SH-SY5Y (cell line): Measurements from ENCODE around the gene MAPK8IP2.

Experiments used
- GATA2 ChIP-seq: IDR thresholded peaks from 2 replicates; pipeline ENCODE4 v1.6.1; 2011; ENCODE audit warnings: mild to moderate bottlenecking, low read depth, low read length
- GATA3 ChIP-seq: IDR thresholded peaks from 2 replicates; pipeline ENCODE4 v1.6.1; 2011; ENCODE audit warnings: low read depth, mild to moderate bottlenecking, low read length, moderate library complexity

Gene MAPK8IP2

GRCh38 chr22:50626314-50626849 lies 25.8 kb downstream of the MAPK8IP2 start:
- TF ChIP-seq GATA3 (no peak), GATA2 (no peak)

GRCh38 chr22:50626850-50627641 lies 26.5 kb downstream of the MAPK8IP2 start:
- TF ChIP-seq GATA3 (no peak), GATA2 (no peak)

- TF ChIP-seq GATA3 (no peak), GATA2 (no peak)
These were observed 27.3 kb downstream of the MAPK8IP2 start, which contains the start of gene ARSA for GRCh38 chr22:50627642-50628542. ARSA (minus strand) TSS chr22:50628152; CDS start chr22:50627779, 373 bp downstream.

GRCh38 chr22:50628543-50629134 lies 28.0 kb downstream of the MAPK8IP2 start:
- no peak for TF ChIP-seq GATA2
- no peak for TF ChIP-seq GATA3

GRCh38 chr22:50630376-50630775 lies 29.8 kb downstream of the MAPK8IP2 start:
- TF ChIP-seq GATA2 (no peak), GATA3 (no peak)

- TF ChIP-seq GATA3, result no peak
- TF ChIP-seq GATA2, result no peak
These were observed 32.5 kb downstream of the MAPK8IP2 start for GRCh38 chr22:50633086-50633485.

GRCh38 chr22:50633771-50634170 lies 33.2 kb downstream of the MAPK8IP2 start:
- TF ChIP-seq GATA2 (no peak), GATA3 (no peak)

GRCh38 chr22:50635591-50635990 lies 35.0 kb downstream of the MAPK8IP2 start:
- TF ChIP-seq GATA2 (no peak), GATA3 (no peak)

GRCh38 chr22:50640857-50641647 lies 40.5 kb downstream of the MAPK8IP2 start:
- TF ChIP-seq GATA3 (no peak), GATA2 (no peak)

- TF ChIP-seq GATA3 (no peak), GATA2 (no peak)
These were observed 41.4 kb downstream of the MAPK8IP2 start for GRCh38 chr22:50641696-50642607.

GRCh38 chr22:50653256-50653655 lies 52.7 kb downstream of the MAPK8IP2 start:
- no peak for TF ChIP-seq GATA2
- no peak for TF ChIP-seq GATA3
